GM18526 (cell line): ENCODE results near the gene SYNGR3.

Experiments
- POLR2A ChIP-seq: IDR thresholded peaks from 3 replicates; pipeline ENCODE4 v1.6.1; 2011; ENCODE audit not compliant: insufficient read length; ENCODE audit errors: extremely low read depth

Gene SYNGR3

GRCh38 chr16:2036200-2036966, 46.6 kb downstream of the SYNGR3 start:
- no peak for TF ChIP-seq POLR2A

DNA sequence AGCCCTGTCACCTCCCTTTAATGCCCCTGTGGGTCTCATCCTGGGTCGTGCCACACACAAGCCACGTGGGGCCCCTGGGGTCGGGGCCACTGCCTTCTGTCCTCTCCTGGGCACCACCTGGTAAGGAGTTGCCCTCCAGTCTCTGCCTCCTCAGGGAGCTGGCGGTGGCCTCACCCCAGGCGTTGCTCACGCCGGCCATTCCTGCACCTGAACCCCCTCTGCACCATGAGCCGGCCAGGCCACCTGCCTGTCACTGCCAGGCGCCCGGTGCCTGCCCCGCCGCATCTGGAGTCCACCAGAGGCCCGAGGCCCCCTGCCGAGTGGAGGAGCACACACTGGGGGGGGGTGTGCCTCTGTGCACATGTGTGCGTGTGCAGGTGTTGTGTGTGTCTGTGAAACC, 47.3 kb downstream of the SYNGR3 start:
- TF ChIP-seq POLR2A = no peak

DNA sequence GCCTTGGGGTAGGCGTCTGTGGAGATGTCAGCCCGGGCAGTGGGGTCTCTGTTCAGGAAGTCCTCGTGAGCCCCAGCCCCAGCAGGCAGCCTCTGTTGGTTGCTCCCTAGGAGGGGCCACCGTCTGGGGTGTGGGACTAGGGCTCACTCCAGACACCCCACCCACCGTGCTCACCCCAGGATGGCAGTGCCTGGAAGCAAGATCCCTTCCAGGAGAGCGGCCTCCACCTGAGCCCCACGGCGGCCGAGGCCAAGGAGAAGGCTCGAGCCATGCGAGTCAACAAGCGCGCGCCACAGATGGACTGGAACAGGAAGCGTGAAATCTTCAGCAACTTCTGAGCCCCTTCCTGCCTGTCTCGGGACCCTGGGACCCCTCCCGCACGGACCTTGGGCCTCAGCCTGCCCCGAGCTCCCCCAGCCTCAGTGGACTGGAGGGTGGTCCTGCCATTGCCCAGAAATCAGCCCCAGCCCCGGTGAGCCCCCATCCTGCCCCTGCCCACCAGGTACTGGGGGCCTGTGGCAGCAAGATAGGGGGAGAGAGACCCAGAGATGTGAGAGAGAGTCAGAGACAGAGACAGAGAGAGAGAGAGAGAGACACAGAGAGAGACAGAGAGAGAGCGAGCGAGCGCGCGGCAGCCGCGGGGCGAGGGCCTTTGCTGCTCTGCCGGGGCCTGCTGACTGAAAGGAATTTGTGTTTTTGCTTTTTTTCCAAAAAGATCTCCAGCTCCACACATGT, 48.0 kb downstream of the SYNGR3 start:
- TF ChIP-seq POLR2A = no peak

- no peak for TF ChIP-seq POLR2A
Measured at GRCh38 chr16:2038382-2039231, 48.8 kb downstream of the SYNGR3 start.

GRCh38 chr16:2039274-2040031, 49.7 kb downstream of the SYNGR3 start:
- TF ChIP-seq POLR2A = no peak

GRCh38 chr16:2040041-2040786, 50.4 kb downstream of the SYNGR3 start:
- TF ChIP-seq POLR2A = no peak

DNA sequence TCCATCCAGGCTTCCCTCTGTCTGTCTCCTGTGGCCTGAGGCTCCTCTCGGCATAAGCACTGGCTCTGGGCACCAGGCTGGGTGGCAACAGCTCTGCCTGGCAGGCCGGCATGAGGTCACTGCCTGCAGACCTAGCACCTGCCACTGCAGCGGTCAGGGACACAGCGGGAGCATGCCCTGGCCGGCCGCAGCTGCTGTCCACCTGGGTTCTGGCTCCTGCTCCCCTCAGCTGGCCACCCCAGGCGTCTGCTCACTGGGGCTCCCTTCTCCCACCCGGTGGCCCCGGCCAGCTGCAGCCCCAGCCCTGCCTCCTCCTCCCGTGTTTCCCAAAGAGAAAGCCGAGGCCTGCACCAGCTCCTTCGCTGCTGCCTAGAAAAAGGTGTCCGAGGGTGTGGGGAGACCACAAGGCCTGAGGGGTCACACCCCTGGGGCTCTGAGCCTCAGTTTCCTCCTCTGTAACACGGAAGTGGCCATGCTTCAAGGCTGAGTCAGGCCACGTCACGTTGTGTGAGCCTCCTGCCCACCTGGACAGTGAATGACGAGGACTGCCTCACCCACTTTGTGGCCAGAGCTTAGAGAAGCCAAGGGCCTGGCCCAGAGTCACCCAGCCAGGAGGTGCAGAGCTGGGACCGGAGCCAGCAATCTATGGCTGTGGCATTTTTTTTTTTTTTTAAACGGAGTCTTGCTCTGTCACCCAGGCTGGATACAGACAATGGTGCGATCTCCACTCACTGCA, 51.2 kb downstream of the SYNGR3 start:
- no peak for TF ChIP-seq POLR2A

- TF ChIP-seq POLR2A = no peak
Measured at GRCh38 chr16:2042171-2042985, 52.6 kb downstream of the SYNGR3 start.

GRCh38 chr16:2042986-2043666, 53.4 kb downstream of the SYNGR3 start:
- no peak for TF ChIP-seq POLR2A
